Sigmoid colon (tissue), 7 donors: ENCODE results near the gene OAS3. TPM values are rescaled to one million over a fixed set of nuclear protein-coding genes. Genes with fewer than 3 reads are reported as not detected.

Experiments used
- DNase-seq: peaks from one replicate; pipeline ENCODE4 v3.0.0-alpha.2; 2019
- H3K27ac ChIP-seq, 4 donors: fragments of 200-600 bp; sonication (generic); one replicate each; pipeline ENCODE4 v1.5.1; 2016 to 2019; ENCODE audit warnings: mild to moderate bottlenecking in 1 of 4
- H3K27me3 ChIP-seq, 3 donors: fragments of 200-600 bp; sonication (generic); one replicate each; pipeline ENCODE4 v1.5.1; 2019; ENCODE audit warnings: mild to moderate bottlenecking in 1 of 3
- H3K36me3 ChIP-seq, 4 donors: fragments of 200-600 bp; sonication (generic); one replicate each; pipeline ENCODE4 v1.5.1; 2016 to 2019
- H3K4me1 ChIP-seq, 4 donors: fragments of 200-600 bp; sonication (generic); one replicate each; pipeline ENCODE4 v1.5.1; 2017 to 2019
- H3K4me3 ChIP-seq, 4 donors: fragments of 200-600 bp; sonication (generic); one replicate each; pipeline ENCODE4 v1.5.1; 2017 to 2019; ENCODE audit warnings: mild to moderate bottlenecking in 2 of 4, moderate library complexity in 1 of 4
- H3K9me3 ChIP-seq, 4 donors: fragments of 200-600 bp in 3 of 4; sonication (generic) in 3 of 4; one replicate each; pipeline versions ENCODE4 v1.5.1 to v1.6.1; 2013 to 2019
- CTCF ChIP-seq, 4 experiments: fragments of 450-650 bp in 3 of 4; fragments of 200-600 bp in 1 of 4; IDR thresholded peaks; one replicate each; pipeline ENCODE4 v1.5.1; 2016 to 2019; ENCODE audit warnings: antibody characterized with exemption in 4 of 4, mild to moderate bottlenecking in 3 of 4, moderate library complexity in 2 of 4
- EP300 ChIP-seq, 4 donors: sonication (generic); formaldehyde crosslinking; IDR thresholded peaks; one replicate each; pipeline ENCODE4 v1.6.1; 2017; ENCODE audit warnings: antibody characterized with exemption in 4 of 4
- POLR2A ChIP-seq, 2 donors: fragments of 450-650 bp; IDR thresholded peaks; one replicate each; pipeline ENCODE4 v1.6.1; 2016; ENCODE audit warnings: antibody characterized with exemption in 2 of 2, mild to moderate bottlenecking in 2 of 2, moderate library complexity in 2 of 2
- POLR2AphosphoS5 ChIP-seq, 4 donors: sonication (generic); formaldehyde crosslinking; IDR thresholded peaks; one replicate each; pipeline ENCODE4 v1.6.1; 2017; ENCODE audit warnings: antibody characterized with exemption in 4 of 4
- WGBS, 2 donors: extraction: QIAGEN DNeasy Blood & Tissue Kit; methylation state at CpG; one replicate each; pipeline ENCODE4 v1.1.7; 2013; 5-methylcytosine and 5-hydroxymethylcytosine counted together
- intact Hi-C: fragments of 100-400 bp; cut with DNase I; formaldehyde crosslinking; loops from one replicate; pipeline ENCODE4 v1.15.1; 2023
- polyA plus RNA-seq, 3 donors: library from polyadenylated mRNA; stranded (reverse); fragments of 200-250 nt; gene quantifications; one replicate each; pipeline ENCODE4 v1.2.3, GENCODE V29; 2013
- total RNA-seq, 4 donors: library from RNA; depleted of rRNA; stranded (reverse); fragments of >200 nt; gene quantifications; one replicate each; pipeline ENCODE4 v1.1.0, GENCODE V29; 2016
- donor health status: healthy with polysubstance abuse.
- donor health status: Bipolar disorder and iron deficiency.
- donor health status: healthy.

The OAS3 gene
- total and polyA plus RNA-seq, 7 donors: 1.8 to 37.0 (median 6.1) TPM

DNA sequence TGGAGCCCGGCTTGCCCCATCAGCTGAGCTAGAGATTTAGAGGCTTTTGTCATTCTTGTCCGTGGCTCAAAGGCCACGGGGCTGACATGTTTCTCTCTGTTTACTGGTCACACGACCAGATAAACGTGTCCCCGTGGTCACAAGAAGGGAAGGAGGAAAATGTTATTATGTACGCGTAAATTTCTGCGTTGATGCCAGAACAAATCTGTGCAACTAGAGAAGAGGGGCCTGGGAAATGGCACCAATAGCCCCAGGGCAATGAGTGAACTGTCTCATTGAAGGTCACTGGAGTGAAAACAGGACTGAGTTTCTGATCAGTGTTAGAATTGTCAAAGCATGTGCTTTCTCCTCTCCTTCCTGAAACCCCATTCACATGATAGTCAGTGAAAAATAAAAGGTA lies 65.4 kb downstream of the OAS3 start:
- Histone ChIP-seq H3K4me3 (no peak overlapping the region), H3K27me3 (no peaks in the 10 kb centered on the region), H3K27ac (no peak overlapping the region), H3K36me3 (peaks cover 0 to 5% (median 0%) of the 10 kb centered on the region in 4 donors), H3K9me3 (no peaks in the 10 kb centered on the region), H3K4me1 (no peaks in the 10 kb centered on the region)
- WGBS, 2 donors: 82 to 88% methylated on average over 9 of the region's 9 CpGs
- DNase-seq: no peak
- intact Hi-C loops: loop anchor here (10.0 kb wide), 1 partner anchor 99 kb away; the partner anchor contains the start of gene OAS1
- TF ChIP-seq POLR2A (IDR thresholded peaks at IDR 0.05): no peak
- TF ChIP-seq CTCF (IDR thresholded peaks at IDR 0.05): no peak
- no peak for TF ChIP-seq EP300 (IDR thresholded peaks at IDR 0.05)
- no peak for TF ChIP-seq POLR2AphosphoS5 (IDR thresholded peaks at IDR 0.05)

DNA sequence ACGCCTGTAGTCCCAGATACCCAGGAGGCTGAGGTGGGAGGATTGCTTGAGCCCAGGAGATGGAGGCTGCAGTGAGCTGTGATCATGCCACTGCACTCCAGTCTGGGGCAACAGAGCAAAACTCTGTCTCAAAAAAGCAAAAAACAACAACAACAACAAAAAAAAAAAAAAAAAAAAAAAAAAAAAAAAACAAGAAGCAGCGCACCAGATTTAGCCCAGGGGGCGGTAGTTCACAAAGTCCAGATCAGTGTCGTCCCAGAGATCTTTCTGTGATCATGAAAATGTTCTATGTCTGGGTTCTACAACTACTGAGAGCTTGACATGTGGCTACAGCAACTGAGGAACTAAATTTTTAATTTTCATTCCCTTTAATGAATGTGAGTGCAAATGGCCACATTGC lies 67.5 kb downstream of the OAS3 start:
- no peaks in the 10 kb centered on the region for H3K27me3 ChIP-seq
- no peak overlapping the region for H3K4me3 ChIP-seq
- intact Hi-C loops: loop anchor here (10.0 kb wide), 1 partner anchor 101 kb away; the partner anchor contains the start of gene OAS1
- no peaks in the 10 kb centered on the region for H3K4me1 ChIP-seq
- DNase-seq: no peak
- no peak overlapping the region for H3K27ac ChIP-seq
- H3K9me3 ChIP-seq: no peaks in the 10 kb centered on the region
- WGBS, 2 donors: 65 to 93% methylated on average over 4 of the region's 4 CpGs
- TF ChIP-seq CTCF (IDR thresholded peaks at IDR 0.05): no peak
- peaks cover 0 to 5% (median 0%) of the 10 kb centered on the region in 4 donors for H3K36me3 ChIP-seq

GRCh38 chr12:113006206-113006605 lies 67.9 kb downstream of the OAS3 start:
- WGBS, 2 donors: 89 to 91% methylated on average over 7 of the region's 7 CpGs
- intact Hi-C loops: loop anchor here (10.0 kb wide), 1 partner anchor 101 kb away; the partner anchor contains the start of gene OAS1
- Histone ChIP-seq H3K4me3 (no peak overlapping the region), H3K4me1 (no peaks in the 10 kb centered on the region), H3K27ac (no peak overlapping the region), H3K27me3 (no peaks in the 10 kb centered on the region), H3K36me3 (peaks cover 0 to 5% (median 0%) of the 10 kb centered on the region in 4 donors), H3K9me3 (peaks cover 0 to under 1% (median 0%) of the 10 kb centered on the region in 4 donors)
- TF ChIP-seq POLR2A (IDR thresholded peaks at IDR 0.05): no peak
- DNase-seq: no peak

DNA sequence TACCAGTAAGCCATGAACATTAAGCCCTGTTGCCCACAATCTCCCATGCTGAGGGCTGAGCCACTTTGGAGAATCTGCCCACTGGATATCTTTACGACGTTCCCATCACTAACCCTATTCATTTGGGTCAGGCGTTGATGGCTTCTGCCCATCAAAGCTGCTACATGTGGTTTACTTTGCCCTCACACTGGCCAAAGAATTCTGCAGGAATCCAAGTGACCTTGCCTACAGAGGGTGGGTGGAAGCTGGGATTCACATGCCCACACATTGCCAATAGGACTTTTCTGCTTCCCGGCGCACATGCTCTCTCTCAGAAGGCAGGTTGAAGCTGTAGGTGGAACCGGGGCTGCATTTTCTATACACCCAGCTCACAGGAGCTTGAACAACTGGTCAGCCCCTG lies 68.4 kb downstream of the OAS3 start:
- DNase-seq: no peak
- H3K36me3 ChIP-seq: peaks cover 0 to 5% (median 0%) of the 10 kb centered on the region in 4 donors
- H3K27me3 ChIP-seq: no peaks in the 10 kb centered on the region
- intact Hi-C loops: loop anchor here (10.0 kb wide), 1 partner anchor 102 kb away; the partner anchor contains the start of gene OAS1
- H3K4me3 ChIP-seq: no peak overlapping the region
- peaks cover 0 to 5% (median 0%) of the 10 kb centered on the region in 4 donors for H3K9me3 ChIP-seq
- 92 to 93% methylated on average over 6 of the region's 6 CpGs for WGBS, 2 donors
- H3K27ac ChIP-seq: no peak overlapping the region
- no peak for TF ChIP-seq POLR2A (IDR thresholded peaks at IDR 0.05)
- TF ChIP-seq EP300 (IDR thresholded peaks at IDR 0.05): no peak
- TF ChIP-seq CTCF (IDR thresholded peaks at IDR 0.05): no peak
- TF ChIP-seq POLR2AphosphoS5 (IDR thresholded peaks at IDR 0.05): no peak
- no peaks in the 10 kb centered on the region for H3K4me1 ChIP-seq

GRCh38 chr12:113007166-113007565 lies 68.9 kb downstream of the OAS3 start:
- Histone ChIP-seq H3K36me3 (peaks cover 0 to 5% (median 0%) of the 10 kb centered on the region in 4 donors), H3K27me3 (no peaks in the 10 kb centered on the region), H3K9me3 (peaks cover 0 to 5% (median 0%) of the 10 kb centered on the region in 4 donors), H3K4me3 (no peak overlapping the region), H3K27ac (no peak overlapping the region), H3K4me1 (no peaks in the 10 kb centered on the region)
- no peak for DNase-seq
- 74 to 92% methylated on average over 4 of the region's 4 CpGs for WGBS, 2 donors
- TF ChIP-seq POLR2A (IDR thresholded peaks at IDR 0.05) (no peak), EP300 (IDR thresholded peaks at IDR 0.05) (no peak), POLR2AphosphoS5 (IDR thresholded peaks at IDR 0.05) (no peak), CTCF (IDR thresholded peaks at IDR 0.05) (no peak)
- intact Hi-C loops: loop anchor here (10.0 kb wide), 1 partner anchor 102 kb away; the partner anchor contains the start of gene OAS1
